CD4-positive, alpha-beta T cell treated with Interferon gamma for 1 hour (primary cell): ENCODE results near the gene C8G.

ENCODE experiments used
- DNase-seq: peaks from one replicate; pipeline ENCODE4 v3.0.0-alpha.2; 2020

The C8G gene

DNA sequence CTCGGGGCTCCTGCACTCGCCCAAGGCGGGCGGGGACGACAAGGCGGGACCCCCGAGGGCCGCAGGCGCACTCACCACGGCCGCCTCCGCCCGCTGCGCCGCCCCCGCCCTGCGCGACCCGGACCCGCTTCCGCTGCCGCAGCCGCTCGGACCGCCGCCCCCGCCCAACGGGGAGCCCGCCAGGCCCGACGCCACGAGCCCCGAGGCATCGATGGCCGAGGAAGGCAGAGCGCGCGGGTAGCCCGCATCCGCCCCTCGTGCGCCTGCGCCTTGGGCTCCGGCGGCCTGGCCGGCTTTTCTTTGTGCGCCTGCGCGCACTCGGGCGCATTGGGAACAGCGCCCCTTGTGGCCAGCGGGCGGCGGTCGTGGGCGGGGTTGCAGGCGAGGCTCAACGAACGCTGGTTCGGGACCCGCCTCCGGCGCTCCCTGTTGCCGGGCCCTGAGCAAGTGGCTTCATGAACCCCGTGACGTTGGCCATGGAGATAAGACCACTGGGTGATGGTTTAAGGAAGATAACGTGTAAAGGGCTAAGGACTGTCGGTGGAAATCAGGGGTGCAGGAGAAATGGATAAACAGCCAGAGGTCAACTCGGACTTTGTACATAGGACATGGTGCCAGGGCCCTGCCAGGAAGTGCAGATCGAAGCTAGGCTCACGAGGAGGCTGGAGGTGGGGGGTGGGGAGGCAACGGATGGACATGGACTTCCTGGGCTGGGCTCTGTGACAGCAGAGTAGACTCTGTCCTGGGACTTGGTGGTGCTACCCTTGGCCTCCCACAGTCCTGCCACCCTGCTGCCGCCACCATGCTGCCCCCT is at the start of gene C8G, which contains the start of gene FBXW5:
TSS of gene C8G (plus strand) at position 725 of the 814 bp plus-strand sequence. CDS start at position 803, 78 bp downstream.
TSS of gene FBXW5 (minus strand) at position 220 of the 814 bp plus-strand sequence. CDS start 655 bp downstream, outside the sequence.
- DNase-seq: peak; percentile 94

DNA sequence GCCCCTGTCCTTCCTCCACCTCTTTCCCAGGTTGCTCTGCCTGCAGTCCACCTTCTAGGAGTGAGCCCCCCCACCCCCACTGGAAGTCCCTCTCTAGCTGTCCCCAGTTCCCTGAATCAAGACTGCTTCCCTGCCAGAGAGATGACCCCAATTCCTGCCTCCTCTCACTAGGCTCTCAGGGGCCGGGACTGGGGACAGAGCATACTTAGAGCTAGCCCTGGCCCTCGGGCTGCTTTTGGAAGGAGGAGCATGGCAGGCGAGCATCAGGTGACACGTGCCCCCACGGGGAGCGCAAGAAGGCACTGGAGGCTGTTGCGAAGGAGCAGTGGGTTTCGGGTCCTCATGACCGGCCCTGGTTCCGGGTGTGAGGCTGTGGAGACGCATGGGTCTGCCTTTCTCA is 49.0 kb upstream of the C8G start:
- no peak for DNase-seq

DNA sequence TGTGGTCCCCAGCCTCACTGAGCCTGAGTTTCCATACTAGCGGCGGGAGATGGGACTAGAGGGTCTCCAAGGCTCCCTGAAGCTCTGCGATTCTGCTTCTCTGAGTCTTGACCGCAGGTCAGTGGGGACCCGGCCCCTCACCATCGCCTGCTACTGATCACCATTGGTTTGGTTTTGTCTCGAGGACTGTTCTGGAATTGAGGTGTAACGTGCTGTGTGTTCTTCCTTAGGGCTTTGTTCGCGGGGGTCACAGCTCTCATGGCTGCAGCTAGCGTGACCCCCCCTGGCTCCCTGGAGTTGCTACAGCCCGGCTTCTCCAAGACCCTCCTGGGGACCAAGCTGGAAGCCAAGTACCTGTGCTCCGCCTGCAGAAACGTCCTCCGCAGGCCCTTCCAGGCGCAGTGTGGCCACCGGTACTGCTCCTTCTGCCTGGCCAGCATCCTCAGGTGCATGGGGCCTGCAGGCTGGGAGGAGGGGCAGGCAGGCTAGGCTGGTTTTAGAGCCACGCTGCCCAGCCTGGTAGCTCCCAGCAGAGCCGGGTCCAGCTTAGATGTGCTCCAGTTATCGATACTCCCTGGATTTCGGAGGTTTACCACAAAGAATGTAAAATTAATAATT is 46.5 kb upstream of the C8G start:
- DNase-seq: no peak

DNA sequence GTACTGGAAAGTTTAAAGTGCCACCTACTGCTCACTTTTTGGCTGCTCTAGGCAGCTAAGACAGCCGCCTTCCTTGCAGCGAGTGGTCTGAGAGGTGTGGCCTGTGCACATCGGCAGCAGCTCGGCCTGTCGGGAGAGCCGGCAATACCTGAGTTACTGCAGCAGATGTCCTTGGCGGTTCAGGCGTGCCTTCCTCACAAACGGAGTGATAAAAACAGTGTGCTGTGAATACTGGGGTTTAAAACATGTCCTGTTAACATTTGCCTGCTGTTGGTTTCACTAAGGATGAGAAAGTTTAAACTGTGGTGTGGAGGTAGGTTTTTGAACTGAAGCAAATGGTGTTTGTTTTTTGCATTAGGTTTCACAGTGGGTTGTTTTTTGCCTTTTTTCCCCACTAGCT is 45.8 kb upstream of the C8G start:
- no peak for DNase-seq

DNA sequence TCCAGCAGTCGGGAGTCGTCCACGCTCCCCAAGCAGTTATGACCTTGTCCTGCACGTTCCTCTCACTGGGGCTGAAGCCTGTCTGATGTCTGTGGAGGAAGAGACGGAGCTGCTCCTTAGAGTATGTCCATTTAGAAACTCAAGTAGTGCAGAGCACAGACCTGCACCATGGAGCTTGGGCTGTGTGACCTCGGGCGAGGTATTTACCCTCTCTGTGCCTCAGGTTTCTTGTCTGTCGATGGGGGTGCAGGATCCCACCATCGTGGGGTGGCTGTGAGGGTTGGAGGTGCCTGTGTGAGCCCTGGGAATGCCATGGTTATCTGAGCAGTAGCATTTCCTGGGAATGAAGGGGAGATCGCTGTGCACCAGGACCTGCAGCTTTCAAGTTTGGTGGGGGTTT is 44.5 kb upstream of the C8G start:
- no peak for DNase-seq

DNA sequence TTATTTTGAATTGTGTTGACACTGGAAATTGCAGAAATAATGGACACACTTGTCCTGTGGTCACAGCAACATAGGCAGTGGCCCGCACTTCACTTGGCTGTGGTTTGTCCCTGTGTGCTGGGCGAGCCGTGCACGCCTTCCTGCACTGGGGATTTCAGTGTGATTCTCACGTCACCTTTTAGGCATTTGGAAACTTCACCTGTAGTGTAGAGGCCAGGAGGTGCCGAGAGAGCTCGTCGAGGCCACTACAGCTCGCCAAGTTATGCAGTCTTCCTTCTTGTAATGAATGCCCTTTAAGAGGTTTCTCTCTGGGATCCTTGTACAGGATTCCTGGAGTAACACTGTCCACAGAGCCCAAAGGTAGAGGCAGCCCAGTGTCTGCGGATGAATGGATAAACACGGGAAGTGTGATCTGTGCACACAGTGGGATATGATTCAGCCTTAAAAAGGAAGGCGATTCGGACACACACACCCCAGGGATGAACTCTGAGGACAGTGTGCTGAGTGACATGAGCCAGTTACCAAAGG is 44.0 kb upstream of the C8G start:
- DNase-seq: no peak

DNA sequence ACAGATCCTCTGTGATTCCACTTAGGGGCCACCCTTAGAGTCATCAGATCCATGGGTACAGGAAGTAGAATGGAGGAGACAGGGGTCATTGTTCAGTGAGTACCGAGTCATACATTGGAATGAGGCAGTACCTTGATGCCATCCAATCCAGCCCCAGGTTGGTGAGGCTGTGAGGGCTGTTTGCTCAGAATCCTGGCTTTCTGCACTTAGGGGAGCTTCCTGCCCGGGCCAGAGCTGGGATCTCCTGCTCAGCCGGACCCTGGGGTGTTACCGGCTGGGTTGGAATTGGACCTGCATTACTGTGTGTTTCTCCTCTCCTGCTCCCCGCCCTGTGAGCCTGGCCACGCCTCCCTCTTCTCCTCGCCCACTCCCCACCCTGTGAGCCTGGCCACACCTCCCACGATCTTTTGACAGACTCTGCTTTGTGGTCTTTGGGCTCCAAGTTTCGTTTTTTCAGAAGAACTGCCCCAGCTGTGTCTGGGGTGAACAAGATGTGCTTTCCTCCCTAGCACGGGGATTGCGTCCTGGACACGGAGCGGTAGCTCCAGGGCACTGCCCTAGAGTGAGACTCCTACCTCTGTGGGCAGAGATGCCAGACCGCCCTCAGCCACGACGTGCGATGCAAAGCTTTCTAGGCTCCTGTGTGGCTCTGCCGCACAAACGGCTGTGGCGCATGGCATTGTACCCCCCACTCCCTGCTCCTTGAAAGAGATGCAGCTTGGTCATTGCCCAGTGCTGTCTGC is 43.4 kb upstream of the C8G start:
- DNase-seq: peak; percentile 58

DNA sequence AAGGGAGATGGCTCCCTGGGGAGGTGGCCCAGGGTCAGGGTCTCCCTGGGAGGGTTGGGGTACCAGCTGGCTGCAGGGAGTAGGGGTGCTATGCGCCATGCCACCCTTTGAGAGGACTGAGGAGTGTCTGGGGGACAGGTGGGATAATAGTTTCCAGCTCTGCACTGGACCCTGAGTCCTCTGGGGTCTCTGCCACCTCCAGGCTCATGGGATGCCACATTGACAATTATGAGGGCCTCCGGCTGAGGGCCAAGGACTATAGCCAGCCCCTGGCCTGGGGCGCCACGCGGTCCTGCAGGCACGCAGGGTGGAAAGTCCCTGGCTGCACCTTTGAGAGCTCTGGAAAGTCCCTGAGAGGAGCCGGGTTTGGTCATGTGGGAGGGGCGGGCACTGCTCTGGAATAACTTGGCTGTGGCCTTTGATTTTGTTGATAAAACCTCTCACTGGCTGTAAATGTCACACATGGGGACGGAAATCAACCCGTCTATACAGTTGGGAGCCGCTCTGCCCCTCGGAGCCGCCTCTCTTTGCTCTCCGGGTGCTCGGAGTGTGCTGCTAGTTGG is 42.7 kb upstream of the C8G start:
- DNase-seq: peak; percentile 80

DNA sequence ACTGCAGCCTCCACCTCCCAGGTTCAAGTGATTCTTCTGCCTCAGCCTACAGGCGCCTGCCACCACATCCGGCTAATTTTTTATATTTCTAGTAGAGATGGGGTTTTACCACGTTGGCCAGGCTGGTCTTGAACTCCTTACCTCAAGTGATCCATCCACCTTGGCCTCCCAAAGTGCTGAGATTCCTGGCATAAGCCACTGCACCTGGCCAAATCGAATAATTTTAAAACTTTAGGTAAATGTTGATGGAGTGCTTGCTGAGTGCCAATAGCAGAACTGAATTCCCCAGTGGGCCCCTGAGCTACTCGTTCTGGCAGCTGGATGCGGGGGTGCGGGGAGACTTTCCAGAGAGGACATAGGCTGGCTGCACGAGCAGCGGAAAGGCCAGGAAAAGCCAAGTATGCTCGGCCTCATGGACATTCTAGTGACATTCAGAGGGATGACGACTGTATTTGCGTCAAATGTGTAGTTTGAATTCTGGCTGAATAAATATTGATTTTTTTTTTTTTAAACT is 41.9 kb upstream of the C8G start:
- no peak for DNase-seq

DNA sequence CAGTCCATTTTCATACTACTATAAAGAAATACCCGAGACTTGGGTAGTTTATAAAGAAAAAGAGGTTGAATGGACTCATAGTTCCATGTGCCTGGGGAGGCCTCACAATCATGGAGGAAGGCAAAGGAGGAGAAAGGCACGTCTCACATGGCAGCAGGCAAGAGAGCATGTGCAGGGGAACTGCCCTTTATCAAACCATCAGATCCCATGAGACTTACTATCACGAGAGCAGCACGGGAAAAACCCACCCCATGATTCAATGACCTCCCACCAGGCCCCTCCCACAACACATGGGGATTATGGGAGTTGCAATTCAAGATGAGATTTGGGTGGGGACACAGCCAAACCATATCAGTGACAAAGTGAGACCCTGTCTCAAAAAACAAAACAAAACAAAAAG is 38.8 kb upstream of the C8G start:
- DNase-seq: no peak

DNA sequence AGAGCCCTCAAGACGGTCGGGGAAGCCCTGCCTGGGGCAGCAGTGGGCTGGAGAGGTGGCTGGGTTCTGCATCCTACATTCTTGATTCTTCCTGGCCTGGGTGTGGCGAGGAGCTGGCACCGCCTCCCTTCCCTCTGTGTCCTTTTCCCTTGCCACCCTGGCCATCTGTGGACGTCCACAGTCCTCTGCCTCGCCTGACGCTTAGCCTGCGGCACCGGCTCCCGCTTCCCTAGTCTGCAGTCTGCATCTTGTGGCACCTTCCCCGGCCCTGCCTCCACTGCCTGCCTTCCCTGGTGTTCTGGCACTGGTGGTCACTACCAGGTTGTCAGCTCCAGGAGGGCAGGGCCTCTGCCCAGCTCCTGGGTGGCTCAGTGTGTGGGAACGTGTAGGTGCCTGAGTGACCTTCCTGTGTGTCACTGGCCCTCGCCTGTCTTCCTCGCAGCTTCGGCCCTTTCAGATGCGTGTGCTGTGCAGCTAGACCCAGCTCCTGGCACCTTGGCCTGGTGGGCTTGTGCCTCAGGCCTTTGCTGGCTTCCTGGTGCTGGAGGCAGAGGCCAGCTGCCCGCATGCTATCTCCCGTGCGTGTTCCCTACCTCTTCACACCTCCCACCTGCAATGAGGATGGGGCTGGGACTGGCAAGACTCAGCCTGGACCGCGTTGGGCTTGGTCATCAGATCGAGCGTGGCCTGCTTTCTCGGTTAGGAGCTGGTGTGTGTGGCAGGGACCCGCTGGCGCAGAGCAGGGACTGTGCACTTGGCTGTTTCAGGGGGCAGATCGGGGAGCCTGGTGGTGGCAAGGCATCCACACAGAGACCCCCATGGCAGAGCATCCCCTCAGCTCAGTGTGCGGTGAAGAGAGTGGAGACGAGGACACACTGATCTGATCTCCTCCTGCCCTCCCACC is 37.8 kb upstream of the C8G start:
- no peak for DNase-seq

DNA sequence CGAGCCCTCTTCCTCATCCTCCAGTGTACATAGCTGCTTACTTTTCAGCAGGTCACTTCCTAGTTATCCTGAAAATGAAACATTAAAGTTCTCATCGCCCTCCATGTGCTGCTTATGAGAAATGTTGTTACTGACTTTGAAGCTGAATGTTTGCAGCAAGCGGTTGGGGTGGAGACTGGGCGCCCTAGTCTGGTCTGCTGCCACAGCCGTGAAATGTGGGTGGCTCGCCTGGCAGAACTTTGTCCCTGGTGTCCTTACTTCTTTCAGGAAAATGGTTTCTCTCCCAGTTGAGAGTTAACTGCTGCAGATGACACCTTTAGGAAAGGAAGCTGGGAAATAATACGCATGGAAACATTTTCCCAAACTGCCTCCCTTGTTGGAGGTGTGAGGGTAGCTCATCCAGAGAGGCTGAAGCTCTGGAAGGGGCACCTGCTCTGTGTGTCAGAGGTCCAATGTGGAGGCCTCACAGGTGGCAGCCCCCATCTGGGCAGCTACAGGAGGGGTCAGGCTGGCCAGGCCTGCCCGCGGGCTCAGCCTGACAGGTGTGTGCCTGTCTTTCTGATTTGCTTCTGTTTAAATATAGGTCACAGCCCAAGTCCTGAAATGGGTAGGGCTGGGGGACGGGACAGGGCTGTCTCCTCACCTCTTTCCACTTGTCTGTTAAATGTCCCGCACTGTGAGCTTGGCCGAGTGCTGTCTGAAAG is 34.7 kb upstream of the C8G start:
- DNase-seq: no peak

DNA sequence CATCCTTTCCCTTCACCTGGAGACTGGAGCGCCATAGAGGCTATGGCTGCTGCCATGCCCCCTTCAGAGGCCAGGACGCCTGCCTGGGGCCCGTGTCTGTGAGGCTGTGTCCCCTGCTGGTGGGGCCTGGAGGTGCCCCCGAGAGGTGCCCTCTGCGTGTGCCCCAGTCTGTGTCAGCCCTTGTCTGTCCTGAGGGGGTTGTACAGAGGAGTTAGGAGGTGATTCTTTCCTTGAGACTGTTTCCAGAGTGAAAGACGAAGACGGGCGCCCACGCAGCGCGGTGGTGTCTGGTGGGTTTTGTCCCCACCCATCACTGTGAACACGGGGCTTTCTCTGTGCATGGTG is 34.2 kb upstream of the C8G start:
- DNase-seq: no peak

DNA sequence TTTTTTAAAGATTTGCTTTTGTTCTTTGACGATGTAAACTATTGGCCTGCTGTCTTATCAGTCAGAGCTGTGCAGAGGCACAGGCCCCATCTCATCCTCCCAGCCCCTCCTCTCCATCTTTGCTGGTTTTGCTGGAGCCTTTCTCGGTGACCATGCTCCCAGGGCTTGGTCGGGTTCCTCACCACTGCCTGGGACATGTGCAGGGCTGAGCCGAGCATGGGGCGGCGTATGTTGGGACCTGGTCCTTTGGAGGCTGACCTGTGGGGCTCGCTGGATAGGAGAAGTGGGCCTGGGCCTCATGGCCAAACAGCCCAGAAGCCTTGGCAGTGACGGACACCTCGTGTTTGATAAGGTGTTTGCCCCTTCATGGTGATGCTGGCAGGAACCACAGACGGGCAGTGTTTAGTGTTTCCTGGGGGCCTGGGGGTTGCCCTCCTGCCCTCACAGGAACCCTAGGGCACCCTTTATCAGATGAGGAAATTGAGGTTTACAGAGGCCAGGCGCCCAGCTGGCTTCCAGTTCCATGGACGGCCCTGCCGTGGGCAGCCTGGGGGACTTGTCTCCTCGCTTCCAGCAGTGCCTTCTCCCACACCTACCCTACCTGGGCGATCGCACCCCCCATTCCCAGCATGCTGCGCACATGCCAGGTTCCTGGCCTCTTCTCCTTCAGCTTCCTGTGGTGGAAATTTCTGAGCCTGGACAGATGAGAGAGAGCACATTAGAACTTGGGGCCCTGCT is 31.2 kb upstream of the C8G start:
- no peak for DNase-seq

DNA sequence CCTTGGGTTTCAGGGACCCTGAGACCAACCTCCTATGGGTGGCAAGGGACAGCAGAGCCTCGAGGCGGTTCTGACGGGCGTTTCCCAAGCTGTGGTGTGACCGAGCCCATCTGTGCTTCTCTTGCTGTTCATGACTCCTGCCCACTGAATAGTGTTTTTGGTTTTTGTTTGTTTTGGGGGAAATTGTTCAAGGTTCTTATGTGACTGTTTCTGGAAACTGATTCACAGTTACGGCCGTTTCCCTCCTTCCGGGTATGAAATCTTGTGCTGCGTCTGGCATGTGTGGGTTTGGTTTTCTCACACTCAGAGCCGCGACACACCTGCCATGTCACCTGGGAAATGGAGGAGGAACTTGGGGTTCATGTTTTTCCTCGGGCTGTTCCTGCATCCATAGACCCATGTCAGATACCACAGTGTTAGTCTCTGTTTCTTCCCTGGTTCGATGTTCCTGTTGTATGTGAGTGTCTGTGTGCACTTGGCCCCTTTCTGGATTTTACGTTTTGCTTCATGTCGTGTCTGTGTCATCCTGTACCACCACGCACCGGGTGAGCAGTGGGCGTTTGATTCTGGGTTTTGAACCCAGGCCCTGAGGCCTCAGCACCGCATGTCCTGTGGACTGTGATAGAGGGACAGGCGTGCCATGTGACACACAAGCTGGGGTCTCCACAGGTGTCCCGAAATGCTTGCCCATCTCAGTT is 29.3 kb upstream of the C8G start:
- no peak for DNase-seq

DNA sequence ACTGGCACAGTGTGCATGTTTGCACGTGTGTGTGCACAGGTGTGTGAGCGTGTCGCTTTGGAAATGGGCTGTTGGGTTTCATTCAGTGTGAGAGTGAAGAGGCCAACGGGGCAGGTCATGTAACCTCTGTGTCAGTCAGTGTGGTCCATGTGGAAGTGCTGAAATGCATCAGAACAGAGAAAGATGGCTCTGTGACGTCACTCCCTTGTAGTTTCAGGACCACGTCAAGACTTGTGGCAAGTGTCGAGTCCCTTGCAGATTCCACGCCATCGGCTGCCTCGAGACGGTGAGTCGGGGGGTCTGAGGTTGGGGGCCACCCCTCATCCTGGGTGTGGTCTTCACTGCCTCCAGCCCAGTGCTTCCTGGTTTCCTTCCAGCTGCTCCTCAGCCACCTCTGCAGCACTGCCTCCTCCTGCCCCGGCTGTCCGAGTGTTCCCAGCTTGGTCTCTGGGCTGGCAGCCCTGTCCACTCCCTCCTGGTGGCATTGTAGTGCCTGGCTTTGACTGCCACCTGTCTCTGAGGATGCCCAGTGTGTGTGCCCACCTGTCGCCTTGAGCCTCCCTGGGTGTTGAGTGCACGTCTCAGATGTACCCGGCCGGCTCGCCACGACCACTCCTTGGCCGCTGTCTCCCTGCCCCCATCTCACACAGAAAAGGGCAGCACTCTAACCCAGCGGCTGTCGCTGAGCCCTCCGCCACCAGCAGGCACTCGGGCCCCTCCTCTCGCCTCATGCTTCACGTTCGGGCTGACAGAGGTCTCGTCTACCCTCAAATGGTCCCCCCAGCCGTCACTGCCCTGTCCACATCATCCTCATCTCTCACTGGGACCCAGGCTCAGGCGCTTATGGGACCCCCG is 28.5 kb upstream of the C8G start:
- DNase-seq: no peak

DNA sequence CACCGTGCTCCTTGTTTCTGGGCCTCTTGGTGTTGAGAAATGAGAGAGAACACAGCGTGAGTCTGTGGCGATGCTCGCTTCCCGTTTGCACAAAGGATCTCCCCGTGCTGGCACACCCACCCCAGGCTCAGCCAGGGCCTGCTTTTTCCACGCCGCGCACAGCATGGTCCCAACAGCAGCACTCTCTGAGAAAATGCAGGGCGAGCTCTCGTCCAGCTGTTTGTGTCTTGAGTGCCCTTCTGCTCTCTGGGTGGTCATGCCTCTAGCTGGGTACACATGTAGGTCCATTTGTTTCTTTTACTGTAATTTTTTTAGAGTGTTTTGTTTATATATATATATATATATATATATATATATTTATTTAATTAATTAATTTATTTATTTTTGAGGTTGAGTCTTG is 27.1 kb upstream of the C8G start:
- DNase-seq: no peak

DNA sequence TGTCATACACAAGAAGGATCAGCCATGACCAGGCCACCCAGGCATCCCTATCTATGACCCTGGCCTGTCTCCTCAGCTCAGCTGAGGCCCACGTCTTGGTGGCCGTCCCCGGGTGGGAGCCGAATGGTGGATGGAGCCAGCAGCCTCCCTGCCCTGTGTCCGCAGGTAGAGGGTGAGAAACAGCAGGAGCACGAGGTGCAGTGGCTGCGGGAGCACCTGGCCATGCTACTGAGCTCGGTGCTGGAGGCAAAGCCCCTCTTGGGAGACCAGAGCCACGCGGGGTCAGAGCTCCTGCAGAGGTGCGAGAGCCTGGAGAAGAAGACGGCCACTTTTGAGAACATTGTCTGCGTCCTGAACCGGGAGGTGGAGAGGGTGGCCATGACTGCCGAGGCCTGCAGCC is 25.0 kb upstream of the C8G start:
- DNase-seq: no peak

DNA sequence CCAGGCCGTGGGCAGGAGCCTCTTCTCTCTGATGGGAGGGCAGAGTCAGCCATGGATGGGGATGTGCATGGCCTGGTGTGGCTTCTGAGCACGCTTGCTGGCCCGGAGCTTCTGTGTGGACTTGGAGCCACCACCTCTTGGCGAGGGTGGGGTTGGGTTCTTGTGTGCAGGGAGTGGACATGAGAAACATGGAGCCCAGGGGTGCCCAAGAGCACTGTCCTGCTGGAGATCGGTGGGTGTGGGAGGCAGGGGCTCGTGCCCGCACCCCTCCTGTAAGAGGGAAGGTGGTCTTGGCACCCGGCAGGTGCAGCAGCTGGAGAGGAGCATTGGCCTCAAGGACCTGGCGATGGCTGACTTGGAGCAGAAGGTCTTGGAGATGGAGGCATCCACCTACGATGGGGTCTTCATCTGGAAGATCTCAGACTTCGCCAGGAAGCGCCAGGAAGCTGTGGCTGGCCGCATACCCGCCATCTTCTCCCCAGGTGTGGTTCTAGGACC is 24.3 kb upstream of the C8G start:
- DNase-seq: no peak
